Left forelimb (tissue), 1 donor: ENCODE data around the gene NPEPPS.

Experiments
- DNase-seq: peaks from one replicate; pipeline ENCODE4 v3.0.0-alpha.2; 2018; ENCODE audit warnings: low spot score

The NPEPPS gene

GRCh38 chr17:47629826-47630225 lies 98.9 kb downstream of the NPEPPS start:
- no peak for DNase-seq

- no peak for DNase-seq
Measured at GRCh38 chr17:47630614-47631013, 99.7 kb downstream of the NPEPPS start.

- DNase-seq: no peak
Measured at GRCh38 chr17:47632991-47633390, 102.1 kb downstream of the NPEPPS start.

- DNase-seq: no peak
Measured at GRCh38 chr17:47633996-47634395, 103.1 kb downstream of the NPEPPS start.

GRCh38 chr17:47634870-47635269 lies 104.0 kb downstream of the NPEPPS start:
- no peak for DNase-seq

- DNase-seq: no peak
Measured at GRCh38 chr17:47635734-47636133, 104.8 kb downstream of the NPEPPS start.

GRCh38 chr17:47636273-47637030 lies 105.5 kb downstream of the NPEPPS start:
- no peak for DNase-seq

- DNase-seq: no peak
Measured at GRCh38 chr17:47638903-47639302, 108.0 kb downstream of the NPEPPS start.

GRCh38 chr17:47640076-47640475 lies 109.2 kb downstream of the NPEPPS start:
- DNase-seq: no peak

GRCh38 chr17:47641202-47641601 lies 110.3 kb downstream of the NPEPPS start:
- no peak for DNase-seq

- no peak for DNase-seq
Measured at GRCh38 chr17:47643116-47643515, 112.2 kb downstream of the NPEPPS start.

- no peak for DNase-seq
Measured at GRCh38 chr17:47644324-47644723, 113.4 kb downstream of the NPEPPS start.

- DNase-seq: peak; percentile 99
Measured at GRCh38 chr17:47649153-47649971, 118.5 kb downstream of the NPEPPS start, which contains the start of gene KPNB1. TSS of gene KPNB1 (plus strand) at chr17:47649919. CDS start at chr17:47650245, 326 bp downstream.

GRCh38 chr17:47649972-47650524 lies 119.1 kb downstream of the NPEPPS start:
- DNase-seq: no peak

GRCh38 chr17:47650525-47651522 lies 119.9 kb downstream of the NPEPPS start:
- peak; percentile 95 for DNase-seq

GRCh38 chr17:47651704-47652103 lies 120.8 kb downstream of the NPEPPS start:
- DNase-seq: no peak

GRCh38 chr17:47652570-47652969 lies 121.7 kb downstream of the NPEPPS start:
- no peak for DNase-seq

- DNase-seq: no peak
Measured at GRCh38 chr17:47653442-47653841, 122.5 kb downstream of the NPEPPS start.

- no peak for DNase-seq
Measured at GRCh38 chr17:47654991-47655390, 124.1 kb downstream of the NPEPPS start.

- no peak for DNase-seq
Measured at GRCh38 chr17:47660064-47660492, 129.2 kb downstream of the NPEPPS start.

GRCh38 chr17:47663912-47664623 lies 133.2 kb downstream of the NPEPPS start:
- no peak for DNase-seq
